Vagina (tissue), 2 donors: ENCODE data around the gene PHF14. TPM values are rescaled to one million over a fixed set of nuclear protein-coding genes. Genes with fewer than 3 reads are reported as not detected.

ENCODE experiments used
- DNase-seq, 2 donors: peaks; one replicate each; pipeline ENCODE4 v3.0.0-alpha.2; 2017; ENCODE audit errors: extremely low spot score in 2 of 2
- H3K27ac ChIP-seq: fragments of 200-600 bp; sonication (generic); one replicate; pipeline ENCODE4 v1.5.1; 2019
- H3K27me3 ChIP-seq: fragments of 200-600 bp; sonication (generic); one replicate; pipeline ENCODE4 v1.5.1; 2019
- H3K36me3 ChIP-seq, 2 donors: fragments of 200-600 bp; sonication (generic); one replicate each; pipeline ENCODE4 v1.5.1; 2017 to 2019
- H3K4me1 ChIP-seq: fragments of 200-600 bp; sonication (generic); one replicate; pipeline ENCODE4 v1.5.1; 2019
- H3K4me3 ChIP-seq, 2 donors: fragments of 200-600 bp; sonication (generic); 1 replicate in 1 of 2; 2 replicates in 1 of 2; pipeline ENCODE4 v1.5.1; 2016 to 2019
- H3K9me3 ChIP-seq: fragments of 200-600 bp; sonication (generic); one replicate; pipeline ENCODE4 v1.5.1; 2019
- CTCF ChIP-seq, 3 experiments: fragments of 450-650 bp in 2 of 3; fragments of 200-600 bp in 1 of 3; sonication (generic) in 1 of 3; IDR thresholded peaks; one replicate each; pipeline ENCODE4 v1.5.1; 2017 to 2019; ENCODE audit warnings: antibody characterized with exemption in 3 of 3, mild to moderate bottlenecking in 2 of 3, moderate library complexity in 2 of 3
- POLR2A ChIP-seq, 2 donors: fragments of 450-650 bp; IDR thresholded peaks; one replicate each; pipeline ENCODE4 v1.6.1; 2017; ENCODE audit warnings: antibody characterized with exemption in 2 of 2, mild to moderate bottlenecking in 2 of 2, moderate library complexity in 2 of 2
- POLR2AphosphoS5 ChIP-seq, 2 donors: sonication (generic); formaldehyde crosslinking; IDR thresholded peaks; one replicate each; pipeline ENCODE4 v1.9.0; 2017; ENCODE audit warnings: antibody characterized with exemption in 2 of 2, mild to moderate bottlenecking in 2 of 2, low read depth in 1 of 2; ENCODE audit not compliant: insufficient read depth in 1 of 2
- intact Hi-C: fragments of 100-400 bp; cut with DNase I; formaldehyde crosslinking; loops from one replicate; pipeline ENCODE4 v1.15.1; 2023
- total RNA-seq: library from RNA; depleted of rRNA; stranded (reverse); fragments of >200 nt; gene quantifications from one replicate; pipeline ENCODE4 v1.2.3, GENCODE V29; 2016

PHF14 gene
- total RNA-seq, 1 donor from 2014 or later: 43.5 TPM

- Histone ChIP-seq H3K36me3 (no peaks in the 10 kb centered on the region), H3K9me3 (no peaks in the 10 kb centered on the region), H3K27me3 (no peaks in the 10 kb centered on the region), H3K4me3 (no peak overlapping the region), H3K27ac (no peak overlapping the region), H3K4me1 (no peaks in the 10 kb centered on the region)
- intact Hi-C loops: no loop called here
- DNase-seq: no peak
- TF ChIP-seq CTCF (IDR thresholded peaks at IDR 0.05) (no peak), POLR2A (IDR thresholded peaks at IDR 0.05) (no peak), POLR2AphosphoS5 (IDR thresholded peaks at IDR 0.05; ENCODE audit: insufficient read depth in 1 of 2, low read depth in 1 of 2) (no peak)
Measured at GRCh38 chr7:11206177-11206899, 232.7 kb downstream of the PHF14 start.

DNA sequence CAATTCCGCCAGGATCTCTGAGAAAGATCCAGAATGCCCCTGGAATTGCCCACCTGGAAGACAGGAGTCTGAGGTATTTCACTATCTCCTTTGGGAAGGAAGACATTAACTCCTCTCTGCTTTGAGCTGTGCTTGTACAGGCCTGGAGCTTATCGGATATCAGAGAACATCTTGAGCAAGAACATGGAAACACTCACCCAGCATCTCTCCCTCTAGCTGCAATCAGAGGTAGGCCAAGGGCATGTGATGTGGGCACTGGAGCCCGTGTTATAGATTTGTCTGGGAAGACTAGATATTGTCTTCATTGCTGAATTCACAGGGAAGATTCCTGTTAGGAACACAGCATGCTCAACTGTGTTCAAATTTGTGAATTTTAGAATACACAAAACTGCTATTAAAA is 233.9 kb downstream of the PHF14 start:
- TF ChIP-seq CTCF (IDR thresholded peaks at IDR 0.05) (no peak), POLR2A (IDR thresholded peaks at IDR 0.05) (no peak)
- Histone ChIP-seq H3K27me3 (no peaks in the 10 kb centered on the region), H3K27ac (no peak overlapping the region), H3K9me3 (no peaks in the 10 kb centered on the region), H3K4me1 (no peaks in the 10 kb centered on the region), H3K4me3 (no peak overlapping the region), H3K36me3 (no peaks in the 10 kb centered on the region)
- no peak for DNase-seq
- intact Hi-C loops: no loop called here

DNA sequence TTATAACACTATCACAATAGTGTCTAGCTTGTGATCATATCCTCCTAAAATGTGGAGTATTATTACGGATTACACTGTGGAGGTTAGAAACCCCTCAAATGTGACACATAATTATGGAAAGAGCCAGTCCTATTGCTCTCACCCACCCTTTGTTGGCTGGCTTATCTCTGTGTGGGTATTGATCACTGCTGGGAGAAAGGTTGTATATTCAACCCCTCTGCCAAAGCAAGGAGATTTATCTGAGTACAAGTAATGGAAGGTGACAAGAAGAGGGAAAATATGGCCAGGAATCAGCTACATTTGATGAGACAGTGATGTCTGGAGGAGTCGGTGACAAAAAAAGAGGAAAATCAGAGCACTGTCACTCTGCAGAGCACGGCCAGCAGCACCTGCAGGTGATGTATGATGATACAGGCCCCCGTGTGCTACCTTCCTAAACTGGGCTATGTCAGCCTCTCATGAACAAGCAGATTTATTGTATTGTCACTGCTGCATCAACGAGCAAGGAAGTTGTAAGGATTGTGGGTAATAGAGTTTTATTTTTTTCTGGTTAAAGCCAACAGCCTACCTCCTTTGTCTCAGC is 235.3 kb downstream of the PHF14 start:
- H3K27me3 ChIP-seq: no peaks in the 10 kb centered on the region
- no peaks in the 10 kb centered on the region for H3K4me1 ChIP-seq
- TF ChIP-seq POLR2AphosphoS5 (IDR thresholded peaks at IDR 0.05; ENCODE audit: insufficient read depth in 1 of 2, low read depth in 1 of 2) (no peak), CTCF (IDR thresholded peaks at IDR 0.05) (no peak), POLR2A (IDR thresholded peaks at IDR 0.05) (no peak)
- no peak overlapping the region for H3K27ac ChIP-seq
- H3K36me3 ChIP-seq: no peaks in the 10 kb centered on the region
- intact Hi-C loops: no loop called here
- H3K4me3 ChIP-seq: no peak overlapping the region
- DNase-seq: no peak
- H3K9me3 ChIP-seq: no peaks in the 10 kb centered on the region

DNA sequence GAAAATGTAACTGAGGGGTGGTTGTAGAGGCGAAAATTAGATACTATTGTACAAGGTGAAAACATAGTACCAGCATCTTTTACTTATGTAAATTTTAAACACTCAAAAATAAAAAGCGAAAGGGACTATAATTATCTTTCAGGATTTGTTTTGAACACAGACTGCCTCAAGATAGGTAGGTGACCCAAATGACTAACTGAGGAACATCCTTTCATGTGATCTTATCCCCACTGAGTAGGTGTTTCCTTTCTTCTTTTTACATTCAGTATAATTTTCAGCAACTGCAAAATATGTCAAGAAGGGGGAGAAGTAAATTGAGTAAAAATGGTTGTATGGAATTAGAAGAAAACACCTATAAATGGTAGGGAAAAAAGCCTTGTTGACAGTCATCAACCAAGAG is 236.7 kb downstream of the PHF14 start:
- intact Hi-C loops: no loop called here
- TF ChIP-seq POLR2A (IDR thresholded peaks at IDR 0.05) (no peak), CTCF (IDR thresholded peaks at IDR 0.05) (no peak), POLR2AphosphoS5 (IDR thresholded peaks at IDR 0.05; ENCODE audit: insufficient read depth in 1 of 2, low read depth in 1 of 2) (no peak)
- Histone ChIP-seq H3K27me3 (no peaks in the 10 kb centered on the region), H3K27ac (no peak overlapping the region), H3K9me3 (no peaks in the 10 kb centered on the region), H3K4me3 (no peak overlapping the region), H3K36me3 (no peaks in the 10 kb centered on the region), H3K4me1 (no peaks in the 10 kb centered on the region)
- DNase-seq: no peak

- no peak overlapping the region for H3K4me3 ChIP-seq
- no peaks in the 10 kb centered on the region for H3K4me1 ChIP-seq
- no peaks in the 10 kb centered on the region for H3K27me3 ChIP-seq
- no peaks in the 10 kb centered on the region for H3K9me3 ChIP-seq
- H3K36me3 ChIP-seq: no peaks in the 10 kb centered on the region
- H3K27ac ChIP-seq: no peak overlapping the region
- intact Hi-C loops: no loop called here
- no peak for DNase-seq
- no peak for TF ChIP-seq POLR2AphosphoS5 (IDR thresholded peaks at IDR 0.05; ENCODE audit: insufficient read depth in 1 of 2, low read depth in 1 of 2)
- TF ChIP-seq CTCF (IDR thresholded peaks at IDR 0.05): peak; percentile 28 to 69 (median 67)
- no peak for TF ChIP-seq POLR2A (IDR thresholded peaks at IDR 0.05)
Measured at GRCh38 chr7:11212080-11212711, 238.5 kb downstream of the PHF14 start.
